MM.1S (cell line): ENCODE measurements around the gene PLEKHO1.

Experiments used
- DNase-seq: peaks from one replicate; pipeline ENCODE4 v3.0.0-alpha.2; 2015
- H2AFZ ChIP-seq: fragments of 300-600 bp; sonication (generic); 2 replicates; pipeline ENCODE4 v1.6.0; 2016; ENCODE audit warnings: antibody characterized with exemption, low read length
- H3F3A ChIP-seq: fragments of 300-600 bp; sonication (generic); 2 replicates; pipeline ENCODE4 v1.6.1; 2016; ENCODE audit warnings: mild to moderate bottlenecking, antibody characterized with exemption, low read length, moderate library complexity, mixed read lengths; ENCODE audit not compliant: insufficient read depth
- H3K27ac ChIP-seq: fragments of 300-600 bp; sonication (generic); 2 replicates; pipeline ENCODE4 v1.5.1; 2016; ENCODE audit warnings: mild to moderate bottlenecking, low read length
- H3K27me3 ChIP-seq: fragments of 300-600 bp; sonication (generic); replicated peaks from 2 replicates; pipeline ENCODE4 v1.6.0; 2016; ENCODE audit warnings: low read length; ENCODE audit not compliant: insufficient read depth
- H3K36me3 ChIP-seq: fragments of 300-600 bp; sonication (generic); replicated peaks from 2 replicates; pipeline ENCODE4 v1.6.1; 2016; ENCODE audit warnings: mild to moderate bottlenecking, low read length, mixed read lengths; ENCODE audit not compliant: insufficient read depth
- H3K4me1 ChIP-seq: fragments of 300-600 bp; sonication (generic); 2 replicates; pipeline ENCODE4 v1.6.1; 2016; ENCODE audit warnings: low read length, mixed read lengths
- H3K4me2 ChIP-seq: fragments of 300-600 bp; sonication (generic); 2 replicates; pipeline ENCODE4 v1.6.0; 2016; ENCODE audit warnings: low read depth, low read length
- H3K4me3 ChIP-seq: fragments of 300-600 bp; sonication (generic); 2 replicates; pipeline ENCODE4 v1.5.1; 2016; ENCODE audit warnings: low read length, mixed read lengths
- H3K79me2 ChIP-seq: fragments of 300-600 bp; sonication (generic); 2 replicates; pipeline ENCODE4 v1.6.1; 2016; ENCODE audit warnings: mixed run types, low read length, mixed read lengths
- H3K9ac ChIP-seq: fragments of 300-600 bp; sonication (generic); 2 replicates; pipeline ENCODE4 v1.6.1; 2016; ENCODE audit warnings: low read length, mixed read lengths
- H3K9me2 ChIP-seq: fragments of 300-600 bp; sonication (generic); replicated peaks from 2 replicates; pipeline ENCODE4 v1.6.1; 2016; ENCODE audit warnings: mild to moderate bottlenecking, low read length, mixed read lengths; ENCODE audit not compliant: insufficient read depth
- H3K9me3 ChIP-seq: fragments of 300-600 bp; sonication (generic); replicated peaks from 2 replicates; pipeline ENCODE4 v1.6.1; 2016; ENCODE audit warnings: mild to moderate bottlenecking, low read length, mixed read lengths; ENCODE audit not compliant: insufficient read depth
- H4K20me1 ChIP-seq: fragments of 300-600 bp; sonication (generic); 2 replicates; pipeline ENCODE4 v1.6.1; 2016; ENCODE audit warnings: mild to moderate bottlenecking, low read length, moderate library complexity, mixed read lengths; ENCODE audit not compliant: insufficient read depth
- CTCF ChIP-seq: fragments of 300-600 bp; sonication (generic); IDR thresholded peaks from 2 replicates; pipeline ENCODE4 v1.5.1; 2016; ENCODE audit warnings: antibody characterized with exemption, low read length, mixed read lengths
- EZH2 ChIP-seq: fragments of 300-600 bp; sonication (generic); optimal IDR thresholded peaks from 2 replicates; pipeline ENCODE3; 2017; ENCODE audit warnings: low read depth, mild to moderate bottlenecking, antibody characterized with exemption, low read length, mixed read lengths
- EZH2phosphoT487 ChIP-seq: fragments of 300-600 bp; sonication (generic); IDR thresholded peaks from 2 replicates; pipeline ENCODE4 v1.6.1; 2018; ENCODE audit warnings: antibody characterized with exemption, low read length

Gene PLEKHO1

GRCh38 chr1:150154143-150154542 is 4.4 kb downstream of the PLEKHO1 start:
- Histone ChIP-seq H3K27ac (no peak overlapping the region), H3K36me3 (no peaks in the 10 kb centered on the region), H3K9ac (no peak overlapping the region), H3K79me2 (peaks cover 29% of the 10 kb centered on the region), H3K9me3 (no peaks in the 10 kb centered on the region), H2AFZ (no peak overlapping the region), H3K4me1 (peaks cover 33% of the 10 kb centered on the region), H3F3A (peaks cover 6% of the 10 kb centered on the region; the same call in 1 of the 2 replicates), H3K4me2 (no peak overlapping the region), H4K20me1 (no peaks in the 10 kb centered on the region), H3K27me3 (no peaks in the 10 kb centered on the region), H3K9me2 (no peaks in the 10 kb centered on the region), H3K4me3 (no peak overlapping the region)
- no peak for DNase-seq
- no peak for TF ChIP-seq CTCF
- no peak for TF ChIP-seq EZH2phosphoT487
- TF ChIP-seq EZH2, result no peak

- Histone ChIP-seq H3K9me2 (no peaks in the 10 kb centered on the region), H3F3A (peaks cover 12% of the 10 kb centered on the region), H2AFZ (no peak overlapping the region), H3K79me2 (peaks cover 27% of the 10 kb centered on the region), H3K4me2 (no peak overlapping the region), H4K20me1 (no peaks in the 10 kb centered on the region), H3K9ac (no peak overlapping the region), H3K9me3 (no peaks in the 10 kb centered on the region), H3K4me3 (no peak overlapping the region), H3K4me1 (peaks cover 43% of the 10 kb centered on the region), H3K27me3 (no peaks in the 10 kb centered on the region), H3K27ac (no peak overlapping the region), H3K36me3 (no peaks in the 10 kb centered on the region)
- no peak for DNase-seq
- TF ChIP-seq EZH2phosphoT487 (no peak), CTCF (no peak), EZH2 (no peak)
Measured at GRCh38 chr1:150155413-150156071, 5.8 kb downstream of the PLEKHO1 start.

- Histone ChIP-seq H3K4me1 (peaks cover 47% of the 10 kb centered on the region), H3K9ac (no peak overlapping the region), H4K20me1 (no peaks in the 10 kb centered on the region), H3K9me3 (no peaks in the 10 kb centered on the region), H3F3A (peaks cover 27% of the 10 kb centered on the region), H3K79me2 (peaks cover 13% of the 10 kb centered on the region), H3K27ac (no peak overlapping the region), H3K4me2 (no peak overlapping the region), H3K9me2 (no peaks in the 10 kb centered on the region), H3K4me3 (no peak overlapping the region), H3K27me3 (no peaks in the 10 kb centered on the region), H3K36me3 (no peaks in the 10 kb centered on the region), H2AFZ (no peak overlapping the region)
- no peak for DNase-seq
- TF ChIP-seq EZH2, result no peak
- TF ChIP-seq CTCF, result no peak
Measured at GRCh38 chr1:150156868-150157603, 7.3 kb downstream of the PLEKHO1 start.
